Inflammatory macrophage treated with lipopolysaccharide for 1 hour (primary cell): ENCODE results near the gene PRPH.
"Not testable (repeated sequence)": the region's sequence is repeated elsewhere in the genome, so short reads cannot be mapped to it uniquely, and the experiment has no call there.

Experiments
- DNase-seq, 2 donors: peaks; one replicate each; pipeline ENCODE4 v3.0.0-alpha.2; 2020 to 2022

The PRPH gene

GRCh38 chr12:49301760-49302159 lies 6.8 kb downstream of the PRPH start:
- DNase-seq = no peak

DNA sequence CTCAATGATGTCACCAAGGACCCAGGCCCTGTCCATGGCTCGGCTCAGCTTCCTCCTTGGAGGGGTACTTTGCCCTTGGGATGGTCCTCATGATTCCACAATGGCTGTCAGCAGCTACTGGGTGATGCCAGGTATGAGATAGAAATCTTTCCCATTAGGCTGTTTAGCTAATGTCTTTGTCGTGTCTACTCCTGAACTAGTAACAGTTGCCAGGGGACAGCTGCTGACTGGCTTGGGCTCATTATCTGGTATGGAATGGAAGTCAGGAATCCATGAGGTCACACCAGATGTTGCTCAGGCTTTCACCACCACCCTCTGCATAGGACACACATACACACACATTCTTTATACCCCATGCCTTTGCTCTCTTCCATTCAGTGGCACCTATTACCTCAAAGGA lies 9.2 kb downstream of the PRPH start:
- no peak for DNase-seq

GRCh38 chr12:49305762-49306510 lies 11.0 kb downstream of the PRPH start:
- peak; percentile 71 to 80 for DNase-seq

- no peak for DNase-seq
These were observed 14.4 kb downstream of the PRPH start for GRCh38 chr12:49309386-49309785.

DNA sequence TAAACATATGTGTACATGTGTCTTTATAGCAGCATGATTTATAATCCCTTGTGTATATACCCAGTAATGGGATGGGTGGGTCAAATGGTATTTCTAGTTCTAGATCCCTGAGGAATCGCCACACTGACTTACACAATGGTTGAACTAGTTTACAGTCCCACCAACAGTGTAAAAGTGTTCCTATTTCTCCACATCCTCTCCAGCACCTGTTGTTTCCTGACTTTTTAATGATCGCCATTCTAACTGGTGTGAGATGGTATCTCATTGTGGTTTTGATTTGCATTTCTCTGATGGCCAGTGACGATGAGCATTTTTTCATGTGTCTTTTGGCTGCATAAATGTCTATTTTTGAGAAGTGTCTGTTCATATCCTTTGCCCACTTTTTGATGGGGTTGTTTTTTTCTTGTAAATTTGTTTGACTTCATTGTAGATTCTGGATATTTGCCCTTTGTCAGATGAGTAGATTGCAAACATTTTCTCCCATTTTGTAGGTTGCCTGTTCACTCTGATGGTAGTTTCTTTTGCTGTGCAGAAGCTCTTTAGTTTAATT lies 15.6 kb downstream of the PRPH start:
- not testable (repeated sequence) for DNase-seq

DNA sequence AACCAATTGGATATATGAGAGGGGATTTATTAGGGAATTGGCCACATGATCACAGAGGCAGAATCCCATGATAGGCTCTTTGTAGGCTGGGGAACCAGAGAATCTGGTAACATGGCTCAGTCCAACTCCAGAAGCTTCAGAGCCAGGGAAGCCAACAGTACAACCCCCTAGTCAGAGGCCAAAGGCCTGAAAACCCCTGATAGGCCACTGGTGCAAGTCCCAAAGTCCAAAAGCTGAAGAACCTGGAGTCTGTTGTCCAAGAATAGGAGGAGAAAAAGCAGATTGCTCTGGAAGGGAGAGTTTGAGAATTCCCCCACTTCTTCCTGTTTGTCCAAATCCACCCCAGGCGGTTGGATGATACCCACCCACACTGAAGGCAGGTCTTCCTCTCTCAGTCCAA lies 19.9 kb downstream of the PRPH start:
- peak in 1 of 2 donors; percentile 56 for DNase-seq

GRCh38 chr12:49317118-49317517 lies 22.2 kb downstream of the PRPH start:
- not testable (repeated sequence) for DNase-seq

DNA sequence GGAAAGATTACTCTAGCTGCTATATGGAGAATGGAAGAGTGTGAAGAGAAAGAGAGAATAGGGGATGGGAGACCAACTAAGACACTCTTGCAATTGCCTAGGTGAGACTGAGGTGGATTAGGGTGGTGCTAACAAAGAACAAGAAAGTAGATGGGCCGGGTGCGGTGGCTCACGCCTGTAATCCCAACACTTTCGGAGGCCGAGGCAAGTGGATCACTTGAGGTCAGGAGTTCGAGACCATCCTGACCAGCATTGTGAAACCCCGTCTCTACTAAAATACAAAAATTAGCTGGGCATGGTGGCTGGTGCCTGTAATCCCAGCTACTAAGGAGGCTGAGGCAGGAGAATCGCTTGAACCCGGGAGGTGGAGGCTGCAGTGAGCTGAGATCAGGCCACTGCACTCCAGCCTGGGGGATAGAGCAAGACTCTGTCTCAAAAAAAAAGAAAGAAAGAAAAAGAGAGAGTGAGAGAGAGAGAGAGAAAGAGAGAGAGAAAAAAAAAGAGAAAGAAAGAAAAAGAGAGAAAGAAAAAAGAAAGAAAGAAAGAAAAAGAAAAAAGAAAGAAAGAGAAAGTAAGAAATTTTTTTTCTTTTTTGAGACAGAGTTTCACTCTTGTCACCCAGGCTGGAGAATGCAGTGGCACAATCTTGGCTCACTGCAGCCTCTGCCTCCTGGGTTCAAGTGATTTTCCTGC lies 25.6 kb downstream of the PRPH start:
- not testable (repeated sequence) for DNase-seq

- no peak for DNase-seq
These were observed 27.4 kb downstream of the PRPH start for GRCh38 chr12:49322367-49322707.

GRCh38 chr12:49322708-49323523 lies 28.0 kb downstream of the PRPH start, which contains the start of gene TROAP:
Gene TROAP, plus strand, starts transcription at chr12:49323255. Its CDS starts 354 bp downstream, at chr12:49323609.
- DNase-seq = peak; percentile 98 to 99

GRCh38 chr12:49323524-49324097 lies 28.7 kb downstream of the PRPH start:
- no peak for DNase-seq

DNA sequence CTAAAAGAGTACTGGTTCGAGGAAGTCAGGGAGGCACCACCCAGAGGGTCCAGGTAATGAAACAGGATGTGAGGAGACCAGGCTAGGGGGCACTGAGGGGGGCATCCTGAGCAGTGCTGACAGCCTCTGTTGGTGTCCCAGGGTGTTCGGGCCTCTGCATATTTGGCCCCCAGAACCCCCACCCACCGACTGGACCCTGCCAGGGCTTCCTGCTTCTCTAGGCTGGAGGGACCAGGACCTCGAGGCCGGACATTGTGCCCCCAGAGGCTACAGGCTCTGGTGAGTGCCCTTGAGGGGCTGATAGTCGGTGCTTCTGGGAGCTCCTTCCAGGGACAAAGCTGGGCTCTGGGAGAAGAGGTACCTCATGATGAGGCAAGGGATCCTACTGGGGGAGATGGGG lies 30.7 kb downstream of the PRPH start:
- no peak for DNase-seq

GRCh38 chr12:49327368-49327767 lies 32.4 kb downstream of the PRPH start:
- DNase-seq = no peak

DNA sequence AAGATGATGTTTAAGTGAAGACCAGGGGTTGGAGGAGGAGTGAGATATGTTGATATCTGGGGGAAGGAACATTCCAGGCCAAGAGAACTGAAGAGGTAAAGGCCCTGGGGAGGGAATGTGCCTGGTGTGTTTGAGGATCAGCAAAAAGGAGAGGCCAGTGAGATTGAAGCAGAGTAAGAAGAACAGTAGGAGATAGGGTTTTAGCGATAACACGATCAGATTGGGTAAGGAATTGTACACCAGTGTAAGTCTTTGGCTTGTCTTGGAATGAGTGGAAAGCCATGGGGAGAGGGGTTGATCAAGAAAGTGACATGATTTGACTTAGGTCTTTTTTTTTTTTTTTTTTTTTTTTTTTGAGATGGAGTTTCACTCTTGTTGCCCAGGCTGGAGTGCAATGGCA lies 32.9 kb downstream of the PRPH start:
- no peak for DNase-seq

DNA sequence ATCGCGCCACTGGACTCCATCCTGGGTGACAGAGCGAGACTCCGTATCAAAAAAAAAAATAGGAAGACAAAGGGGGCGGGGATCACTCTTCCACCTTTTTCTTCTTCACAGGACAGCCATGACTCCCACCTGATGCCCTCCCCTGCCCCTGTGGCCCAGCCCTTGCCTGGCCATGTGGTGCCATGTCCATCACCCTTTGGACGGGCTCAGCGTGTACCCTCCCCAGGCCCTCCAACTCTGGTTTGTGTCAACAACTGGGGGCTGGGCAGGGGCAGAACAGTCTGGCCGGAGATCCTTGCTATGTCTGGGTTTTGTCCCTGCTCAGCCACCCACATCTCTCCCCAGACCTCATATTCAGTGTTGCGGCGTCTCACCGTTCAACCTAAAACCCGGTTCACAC lies 33.9 kb downstream of the PRPH start:
- no peak for DNase-seq

- no peak for DNase-seq
These were observed 35.2 kb downstream of the PRPH start for GRCh38 chr12:49330032-49330619.

- no peak for DNase-seq
These were observed 35.9 kb downstream of the PRPH start for GRCh38 chr12:49330631-49331379.

GRCh38 chr12:49331380-49332222 lies 36.7 kb downstream of the PRPH start:
- DNase-seq = peak; percentile 74 to 76

DNA sequence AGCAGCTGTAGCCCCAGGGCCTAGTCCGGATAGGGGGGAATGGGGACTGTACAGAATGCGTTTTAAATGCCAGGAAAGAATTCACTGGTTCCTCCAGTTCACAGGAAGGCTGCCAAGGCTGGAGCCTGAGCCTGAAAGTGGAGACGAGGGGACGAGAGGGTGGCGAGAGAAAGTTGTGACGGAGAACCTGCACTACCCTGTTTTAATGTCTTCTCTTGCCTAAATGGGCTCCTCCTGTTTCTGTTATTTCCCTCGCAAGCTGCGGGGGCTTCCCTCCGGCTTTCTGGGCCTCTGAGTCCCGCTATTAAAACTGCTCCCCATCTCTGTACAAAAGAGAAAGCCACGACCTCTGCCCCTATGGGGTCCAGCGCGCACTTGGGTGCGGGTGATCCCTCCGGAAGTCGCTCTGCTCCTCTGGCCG lies 37.5 kb downstream of the PRPH start:
- no peak for DNase-seq

DNA sequence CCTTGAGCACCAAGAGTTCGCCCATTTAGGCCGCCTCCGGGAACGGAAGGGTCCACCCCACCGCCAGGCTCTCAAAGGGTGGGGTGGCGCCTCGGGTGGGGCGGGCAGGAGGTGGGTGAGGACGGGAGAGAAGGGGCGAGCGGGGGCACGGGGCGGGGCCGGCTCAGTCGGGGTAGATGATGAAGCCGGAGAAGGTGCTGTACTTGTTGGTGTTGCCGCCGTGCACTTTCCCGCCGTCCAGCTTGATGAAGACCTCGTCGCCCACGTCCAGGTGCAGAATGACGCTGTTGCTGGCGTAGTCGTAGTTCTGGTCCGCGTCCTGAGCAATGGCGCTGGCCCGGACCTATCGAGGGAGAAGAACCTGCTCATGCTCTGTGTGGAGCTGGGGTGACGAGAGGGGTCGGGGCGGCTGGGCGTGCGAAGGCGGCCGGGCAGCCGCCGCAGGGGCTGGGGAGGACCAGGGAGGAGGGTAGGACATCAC lies 38.0 kb downstream of the PRPH start:
- DNase-seq = no peak

- not testable (repeated sequence) for DNase-seq
These were observed 38.8 kb downstream of the PRPH start for GRCh38 chr12:49333778-49334177.
